Cortex of kidney (tissue), 1 donor: Measurements from ENCODE around the gene ABR.

Experiments
- DNase-seq: peaks from one replicate; lab custom pipeline; 2025; lab: John Stamatoyannopoulos, UW

ABR gene

DNA sequence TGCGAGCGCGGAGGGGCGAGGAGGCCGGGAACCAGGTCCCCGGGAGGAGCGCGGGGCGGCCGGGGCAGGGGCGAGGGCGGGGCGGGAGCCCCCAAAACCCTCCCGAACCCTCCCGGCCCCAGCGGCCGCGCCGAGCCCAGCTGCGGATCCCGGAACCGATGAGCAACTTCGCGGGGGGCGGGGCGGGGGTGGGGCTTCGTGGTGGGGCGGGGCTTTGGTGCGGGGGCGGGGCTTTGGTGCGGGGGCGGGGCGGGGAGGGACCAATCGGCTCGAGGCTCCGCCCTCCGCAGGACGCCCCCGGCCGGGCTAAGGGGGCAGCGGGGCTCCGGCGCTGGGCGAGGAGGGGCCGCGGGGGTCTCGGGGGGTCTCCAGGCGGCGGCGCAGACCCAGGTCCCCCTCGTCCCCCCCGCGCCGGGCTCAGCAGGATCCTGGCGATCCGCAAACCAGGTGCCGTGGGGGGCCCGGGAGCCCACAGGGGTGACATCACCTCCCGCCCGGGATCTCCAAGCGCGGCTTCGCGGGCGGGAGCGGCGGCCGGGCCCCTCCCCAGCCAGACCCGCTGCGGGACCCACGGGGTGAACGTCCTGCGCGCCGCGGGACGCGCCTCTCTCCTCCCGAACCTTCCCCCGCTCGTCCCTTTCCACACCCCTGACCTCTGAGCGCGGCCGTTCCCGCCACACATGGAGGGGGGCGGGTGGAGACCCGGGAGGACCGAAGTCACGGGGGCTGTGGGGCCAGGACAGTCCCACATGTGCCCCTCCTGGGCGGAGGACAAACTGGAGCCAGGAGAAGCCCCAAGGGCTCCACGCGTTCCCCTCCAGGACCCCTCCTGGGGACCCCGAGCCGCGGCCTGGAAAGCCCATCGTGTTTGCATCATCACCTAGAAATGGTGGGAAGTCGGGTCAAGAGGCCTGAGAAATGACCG, at the start of gene ABR:
Gene ABR (minus strand): TSS at position 164 of the 925 bp plus-strand sequence. CDS start 254 bp downstream, outside the sequence.
- DNase-seq, result no peak

GRCh38 chr17:1229349-1229899, 49.6 kb upstream of the ABR start:
- DNase-seq, result no peak

DNA sequence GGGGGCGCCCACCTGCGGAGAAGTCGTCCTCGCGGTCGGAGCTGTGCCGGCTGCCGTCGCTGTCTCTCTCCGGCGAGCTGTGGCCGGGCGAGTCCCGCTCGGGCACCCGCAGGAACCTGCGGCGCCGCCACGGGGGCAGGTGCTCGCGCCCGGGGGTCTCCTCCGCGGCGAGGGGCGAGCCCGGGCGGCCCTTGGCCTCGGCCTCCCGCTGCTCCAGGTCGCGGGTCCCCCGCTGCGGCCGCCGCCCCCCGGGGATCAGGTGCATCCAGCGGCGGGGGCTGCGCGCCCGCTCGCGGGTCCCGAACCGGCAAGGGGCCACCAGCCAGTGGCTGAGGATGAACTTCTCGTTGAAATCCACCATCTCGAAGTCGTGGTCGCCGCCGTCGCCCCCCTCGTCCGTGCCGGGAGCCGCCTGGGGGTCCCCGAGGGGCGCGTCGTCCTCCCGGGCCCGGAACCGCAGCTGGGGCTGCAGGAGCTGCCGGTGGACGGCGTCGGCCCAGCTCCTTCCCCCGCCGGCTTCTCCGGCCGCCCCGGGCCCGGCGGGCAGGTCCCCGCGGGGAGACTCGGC, 49.1 kb upstream of the ABR start:
- DNase-seq, result no peak

DNA sequence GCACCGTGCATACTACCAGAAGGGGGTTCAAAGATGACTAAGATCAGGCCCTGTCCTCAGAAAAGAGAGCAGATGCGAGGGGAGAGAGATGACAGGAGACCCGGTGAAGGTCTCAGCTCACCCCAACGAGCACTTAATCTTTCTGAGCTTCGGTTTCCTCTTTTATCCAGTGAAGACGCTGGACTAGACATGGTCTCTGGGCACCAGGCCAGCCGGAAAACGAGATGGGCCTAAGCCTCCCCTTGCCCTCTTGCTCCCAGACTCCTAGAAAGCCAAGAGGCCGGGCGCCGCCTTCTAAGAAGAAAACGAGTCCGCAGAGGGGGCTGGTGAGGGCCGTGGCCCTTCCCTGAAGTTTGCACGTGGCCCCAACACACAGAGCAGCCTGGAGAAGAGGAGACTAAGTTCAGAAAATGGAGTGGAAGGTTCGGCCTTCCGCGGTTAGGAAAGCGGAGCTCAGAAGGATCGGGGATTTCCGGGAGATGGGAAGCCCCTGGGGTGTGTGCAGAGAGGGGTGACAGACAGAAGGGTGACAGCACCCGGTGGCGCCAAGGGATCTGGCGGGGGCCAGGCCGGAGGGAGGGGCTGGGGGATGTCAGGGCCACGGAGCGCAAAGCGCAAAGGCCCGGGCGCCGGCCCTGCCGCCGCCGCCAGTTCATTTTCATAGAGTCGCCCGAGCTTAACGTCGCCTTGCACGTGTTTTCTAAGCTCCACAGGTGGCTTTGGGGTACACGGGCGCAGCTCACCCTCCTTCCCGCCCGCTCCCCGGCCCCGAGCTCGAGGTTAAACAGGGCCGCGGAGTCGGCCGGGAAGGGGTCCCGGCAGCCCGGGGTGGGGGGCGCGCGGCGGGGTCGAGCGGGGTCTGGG, 48.4 kb upstream of the ABR start:
- no peak for DNase-seq

DNA sequence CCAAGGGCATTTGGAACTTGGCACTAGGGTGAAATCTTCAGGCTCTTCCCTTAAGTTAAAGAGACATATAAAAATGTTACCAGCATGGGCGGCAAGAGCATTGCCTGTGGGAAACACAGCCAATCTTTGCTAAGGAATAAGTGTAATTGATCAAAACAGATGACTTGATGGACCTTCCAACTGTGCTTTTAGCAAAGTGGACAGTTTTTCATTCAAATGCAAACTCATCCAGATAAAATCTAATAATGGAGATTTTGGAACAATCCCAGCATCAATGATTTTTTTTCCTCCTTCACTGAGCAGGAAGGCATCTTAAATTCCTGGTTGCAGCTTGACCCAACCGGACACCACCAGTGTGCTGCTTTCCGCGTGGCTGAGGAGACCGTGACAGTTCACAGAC, 47.6 kb upstream of the ABR start:
- DNase-seq, result no peak

GRCh38 chr17:1226308-1226707, 46.5 kb upstream of the ABR start:
- DNase-seq, result no peak

DNA sequence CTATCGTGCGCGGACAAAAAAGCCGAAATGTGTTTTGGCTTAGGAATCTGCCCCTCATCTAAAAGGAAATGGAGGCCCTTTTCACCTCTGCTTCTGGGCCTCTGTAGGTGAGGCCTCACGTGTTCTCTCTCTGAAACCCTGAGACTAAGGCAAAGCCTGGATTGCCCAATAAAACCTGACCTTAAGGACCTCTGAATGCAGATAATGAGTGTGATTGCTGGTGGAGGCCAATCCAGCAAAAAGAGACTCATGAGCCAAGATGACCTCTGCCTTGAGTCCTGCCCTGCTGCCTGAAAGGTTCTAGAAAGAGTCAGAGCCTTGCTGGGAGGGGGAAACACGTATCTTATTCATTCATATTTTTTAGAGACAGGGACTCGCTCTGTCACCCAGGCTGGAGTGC, 44.5 kb upstream of the ABR start:
- DNase-seq, result no peak

DNA sequence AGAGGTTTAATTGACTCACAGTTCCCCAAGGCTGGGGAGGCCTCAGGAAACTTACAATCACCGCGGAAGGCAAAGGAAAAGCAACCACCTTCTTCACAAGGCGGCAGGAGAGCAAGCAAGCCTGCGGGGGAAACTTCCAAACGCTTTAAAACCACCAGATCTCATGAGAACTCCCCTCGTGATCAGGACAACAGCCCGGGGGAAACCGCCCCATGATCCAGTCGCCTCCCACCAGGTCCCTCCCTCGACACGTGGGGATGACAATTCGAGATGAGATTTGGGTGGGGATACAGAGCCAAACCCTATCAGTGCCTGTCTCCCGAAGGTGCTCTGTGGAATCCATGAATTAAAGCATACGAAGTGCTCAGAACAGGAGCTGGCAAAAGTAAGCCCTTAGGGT, 43.9 kb upstream of the ABR start:
- no peak for DNase-seq

- no peak for DNase-seq
Measured at GRCh38 chr17:1222321-1222720, 42.5 kb upstream of the ABR start.

- no peak for DNase-seq
Measured at GRCh38 chr17:1221209-1221608, 41.4 kb upstream of the ABR start.

DNA sequence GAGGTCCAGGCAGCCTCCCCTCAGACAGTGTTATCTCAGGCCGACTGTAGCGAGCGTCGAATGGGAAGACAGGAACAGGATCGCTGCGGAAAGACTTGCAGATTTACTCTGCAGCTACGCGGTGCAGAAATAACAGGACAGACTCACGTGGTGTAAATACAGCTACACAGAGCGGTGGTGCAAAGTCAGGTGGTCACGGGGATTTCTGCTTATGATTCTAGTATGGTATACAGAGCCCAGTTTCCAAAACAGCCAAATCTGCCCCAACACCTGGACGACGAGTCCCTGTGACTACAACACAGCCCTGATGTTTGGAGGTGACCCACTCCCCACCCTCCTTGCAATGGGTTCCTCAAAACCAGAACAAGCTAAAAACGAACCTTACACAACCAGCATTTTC, 40.6 kb upstream of the ABR start:
- no peak for DNase-seq

- no peak for DNase-seq
Measured at GRCh38 chr17:1217089-1217385, 37.3 kb upstream of the ABR start.

DNA sequence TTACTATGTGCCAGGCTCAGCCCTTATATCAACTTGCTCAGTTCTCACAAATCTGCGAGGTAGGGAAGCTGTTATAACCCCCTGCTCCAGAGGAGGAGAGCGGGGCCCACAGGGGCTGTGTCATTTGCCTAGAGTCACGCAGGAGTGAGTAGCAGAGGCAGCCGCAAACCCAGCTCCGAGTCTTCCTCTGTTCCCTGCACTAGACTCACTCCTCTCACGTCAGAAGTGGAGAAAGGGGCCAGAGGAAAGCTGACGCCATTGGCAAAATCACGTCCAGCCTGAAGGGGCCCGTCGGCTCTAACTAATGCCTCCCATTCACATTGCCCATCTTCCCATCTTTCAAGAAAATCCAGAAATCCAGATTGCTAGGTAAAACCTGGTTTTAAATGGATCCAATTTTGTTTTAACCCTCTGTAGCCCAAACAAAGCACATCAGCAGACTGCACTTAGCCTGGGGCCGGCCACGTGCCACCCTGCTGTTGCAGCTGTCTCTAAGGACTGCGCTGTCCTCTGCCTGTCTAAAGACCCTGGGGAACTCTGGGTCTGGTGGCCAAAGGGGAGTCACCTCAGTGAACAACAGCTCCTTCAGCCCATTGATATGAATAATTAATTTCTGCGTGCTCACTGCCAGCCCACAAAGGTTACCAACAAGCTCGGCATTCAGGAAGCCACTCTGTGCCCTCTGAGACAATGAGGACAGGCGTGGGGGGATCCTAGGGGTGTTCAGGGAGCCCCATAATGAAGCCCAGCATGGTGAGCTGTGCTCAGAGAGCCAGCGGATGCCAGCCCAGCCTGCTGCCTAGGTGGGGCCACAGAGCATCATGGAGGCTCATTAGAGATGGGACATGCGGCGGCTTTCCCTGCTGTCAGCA, 36.7 kb upstream of the ABR start:
- no peak for DNase-seq

GRCh38 chr17:1212946-1213345, 33.2 kb upstream of the ABR start:
- DNase-seq, result no peak

DNA sequence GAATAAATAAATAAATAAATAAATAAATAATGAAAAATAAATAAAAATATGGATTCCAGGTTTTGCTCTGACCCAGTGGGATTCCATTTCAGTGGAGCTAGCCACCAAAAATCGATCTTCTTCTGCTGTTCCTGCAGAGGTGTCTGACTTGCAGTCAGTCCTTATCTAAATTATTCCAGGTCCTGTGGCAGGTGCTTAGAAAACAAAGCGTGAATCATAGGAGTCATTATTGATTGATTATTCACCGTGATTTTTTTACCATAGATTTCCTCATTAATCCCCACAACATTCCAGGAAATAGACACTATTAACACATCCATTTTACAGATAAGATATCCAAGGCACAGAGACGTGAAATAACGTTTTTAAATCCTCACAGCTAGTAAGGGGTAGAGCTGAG, 31.5 kb upstream of the ABR start:
- no peak for DNase-seq

DNA sequence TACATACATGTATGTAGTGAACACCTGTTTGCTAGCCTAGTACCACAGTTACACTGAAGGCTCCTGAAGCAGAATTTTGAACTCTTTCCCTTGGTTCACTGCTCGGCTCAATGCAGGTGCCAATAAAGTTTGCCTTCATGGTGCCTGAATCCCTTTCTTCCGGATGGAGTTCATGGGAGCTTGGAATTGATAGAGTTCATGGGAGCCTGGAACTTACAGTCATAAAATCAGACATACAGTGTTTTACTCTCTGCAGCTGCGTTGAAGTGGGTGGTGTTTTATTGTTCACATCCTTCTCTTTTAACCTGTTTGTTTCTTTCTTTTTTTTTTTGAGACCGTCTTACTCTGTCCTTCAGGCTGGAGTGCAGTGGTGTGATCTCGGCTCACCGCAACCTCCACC, 29.2 kb upstream of the ABR start:
- DNase-seq, result no peak

- no peak for DNase-seq
Measured at GRCh38 chr17:1206026-1206777, 26.4 kb upstream of the ABR start.

- DNase-seq, result no peak
Measured at GRCh38 chr17:1203967-1204291, 24.1 kb upstream of the ABR start.

DNA sequence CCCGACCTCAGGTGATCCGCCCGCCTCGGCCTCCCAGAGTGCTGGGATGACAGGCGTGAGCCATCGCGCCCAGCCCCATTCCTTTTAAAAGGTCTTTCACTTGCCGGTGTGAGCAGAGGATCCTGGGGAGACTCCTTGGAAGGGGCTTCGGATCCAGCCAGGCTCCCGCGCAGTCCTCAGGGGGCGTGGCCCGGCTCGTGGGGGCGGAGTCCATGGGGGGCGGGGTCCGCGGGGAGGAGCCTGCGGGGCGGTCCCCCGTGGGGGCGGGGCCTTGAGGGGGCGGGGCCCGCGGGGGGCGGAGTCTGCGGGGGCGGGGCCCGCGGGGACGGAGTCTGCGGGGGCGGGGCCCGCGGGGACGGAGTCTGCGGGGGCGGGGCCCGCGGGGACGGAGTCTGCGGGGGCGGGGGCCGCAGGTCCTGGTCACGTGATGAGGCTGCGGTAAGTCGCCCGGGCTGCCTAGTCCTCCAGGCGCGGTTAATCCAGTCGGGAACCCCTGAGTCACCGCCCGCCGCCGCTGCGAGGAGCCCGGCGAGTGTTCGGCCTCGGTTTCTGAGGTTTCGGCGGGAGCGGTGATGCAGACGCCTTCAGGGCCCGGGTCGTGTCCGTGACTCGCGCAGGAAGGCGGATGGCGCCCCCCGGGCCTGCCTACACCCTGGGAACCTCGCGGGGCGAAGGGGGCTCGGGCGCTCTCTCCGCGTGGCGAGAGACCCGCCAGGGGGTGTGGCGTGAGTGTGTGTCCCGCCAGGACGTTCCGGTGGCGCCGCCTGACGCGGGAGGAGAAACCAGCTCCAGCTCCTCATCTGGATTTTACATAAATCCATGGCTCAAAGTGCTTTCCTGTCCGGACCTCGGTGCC, 23.6 kb upstream of the ABR start:
- DNase-seq, result no peak

DNA sequence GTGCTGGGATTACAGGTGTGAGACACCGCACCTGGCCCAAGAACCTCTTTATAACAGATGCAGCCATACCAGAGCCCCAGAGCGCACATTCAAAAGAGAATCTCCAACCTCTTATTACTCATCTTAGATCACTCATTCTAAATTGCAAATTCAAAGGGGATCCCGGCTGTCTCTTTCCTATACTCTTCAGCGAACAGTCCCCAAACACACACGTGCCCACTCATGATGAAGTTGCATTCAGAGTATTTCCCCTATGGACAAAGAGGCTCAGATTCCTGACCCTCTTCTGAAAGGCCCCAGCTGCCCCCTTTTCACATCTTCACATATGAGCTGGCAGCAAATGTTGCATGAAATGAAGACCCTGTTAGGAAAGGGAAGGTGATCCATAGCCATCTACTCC, 22.5 kb upstream of the ABR start:
- no peak for DNase-seq
